Skeletal muscle tissue (tissue), 4 donors: Measurements from ENCODE around the gene CYP2F1. TPM values are rescaled to one million over a fixed set of nuclear protein-coding genes. Genes with fewer than 3 reads are reported as not detected.

Experiments used
- H3K27ac ChIP-seq: one replicate; pipeline ENCODE4 v1.7.0; 2013; ENCODE audit warnings: mild to moderate bottlenecking, low read depth, low read length, inconsistent platforms
- H3K27me3 ChIP-seq, 3 donors: one replicate each; pipeline ENCODE4 v1.7.0; 2013; ENCODE audit warnings: low read length in 3 of 3; ENCODE audit not compliant: control insufficient read depth in 3 of 3, insufficient read depth in 3 of 3
- H3K36me3 ChIP-seq, 3 donors: one replicate each; pipeline ENCODE4 v1.7.0; 2013; ENCODE audit warnings: low read length in 3 of 3; ENCODE audit not compliant: control insufficient read depth in 3 of 3, insufficient read depth in 3 of 3
- H3K4me1 ChIP-seq, 3 donors: one replicate each; pipeline ENCODE4 v1.7.0; 2013; ENCODE audit warnings: low read length in 3 of 3, mild to moderate bottlenecking in 3 of 3; ENCODE audit not compliant: control insufficient read depth in 3 of 3, insufficient read depth in 3 of 3
- H3K4me3 ChIP-seq, 3 donors: one replicate each; pipeline ENCODE4 v1.7.0; 2013; ENCODE audit warnings: low read length in 3 of 3
- H3K9ac ChIP-seq, 3 donors: one replicate each; pipeline ENCODE4 v1.7.0; 2013; ENCODE audit warnings: low read length in 3 of 3, mild to moderate bottlenecking in 3 of 3, moderate library complexity in 2 of 3, low read depth in 1 of 3
- H3K9me3 ChIP-seq, 3 donors: one replicate each; pipeline ENCODE4 v1.7.0; 2013; ENCODE audit warnings: low read length in 3 of 3; ENCODE audit not compliant: control insufficient read depth in 3 of 3
- total RNA-seq: library from RNA; depleted of rRNA; stranded (reverse); fragments of >200 nt; gene quantifications from one replicate; pipeline ENCODE4 v1.2.3, GENCODE V29; 2014
- donor health status: Osteomylitis.

CYP2F1 gene
- total RNA-seq, 1 donor from 2014 or later: not detected

GRCh38 chr19:41172297-41173164 lies 58.3 kb downstream of the CYP2F1 start:
- Histone ChIP-seq H3K36me3 (no peaks in the 10 kb centered on the region), H3K27me3 (peaks cover 0 to 7% (median 3%) of the 10 kb centered on the region in 3 donors), H3K4me1 (no peaks in the 10 kb centered on the region), H3K27ac (no peak overlapping the region), H3K9ac (no peak overlapping the region), H3K9me3 (no peaks in the 10 kb centered on the region), H3K4me3 (no peak overlapping the region)

GRCh38 chr19:41174297-41174928 lies 60.2 kb downstream of the CYP2F1 start:
- Histone ChIP-seq H3K9me3 (no peaks in the 10 kb centered on the region), H3K27ac (no peak overlapping the region), H3K4me3 (no peak overlapping the region), H3K27me3 (peaks cover 0 to 7% (median 3%) of the 10 kb centered on the region in 3 donors), H3K4me1 (no peaks in the 10 kb centered on the region), H3K36me3 (no peaks in the 10 kb centered on the region), H3K9ac (no peak overlapping the region)

DNA sequence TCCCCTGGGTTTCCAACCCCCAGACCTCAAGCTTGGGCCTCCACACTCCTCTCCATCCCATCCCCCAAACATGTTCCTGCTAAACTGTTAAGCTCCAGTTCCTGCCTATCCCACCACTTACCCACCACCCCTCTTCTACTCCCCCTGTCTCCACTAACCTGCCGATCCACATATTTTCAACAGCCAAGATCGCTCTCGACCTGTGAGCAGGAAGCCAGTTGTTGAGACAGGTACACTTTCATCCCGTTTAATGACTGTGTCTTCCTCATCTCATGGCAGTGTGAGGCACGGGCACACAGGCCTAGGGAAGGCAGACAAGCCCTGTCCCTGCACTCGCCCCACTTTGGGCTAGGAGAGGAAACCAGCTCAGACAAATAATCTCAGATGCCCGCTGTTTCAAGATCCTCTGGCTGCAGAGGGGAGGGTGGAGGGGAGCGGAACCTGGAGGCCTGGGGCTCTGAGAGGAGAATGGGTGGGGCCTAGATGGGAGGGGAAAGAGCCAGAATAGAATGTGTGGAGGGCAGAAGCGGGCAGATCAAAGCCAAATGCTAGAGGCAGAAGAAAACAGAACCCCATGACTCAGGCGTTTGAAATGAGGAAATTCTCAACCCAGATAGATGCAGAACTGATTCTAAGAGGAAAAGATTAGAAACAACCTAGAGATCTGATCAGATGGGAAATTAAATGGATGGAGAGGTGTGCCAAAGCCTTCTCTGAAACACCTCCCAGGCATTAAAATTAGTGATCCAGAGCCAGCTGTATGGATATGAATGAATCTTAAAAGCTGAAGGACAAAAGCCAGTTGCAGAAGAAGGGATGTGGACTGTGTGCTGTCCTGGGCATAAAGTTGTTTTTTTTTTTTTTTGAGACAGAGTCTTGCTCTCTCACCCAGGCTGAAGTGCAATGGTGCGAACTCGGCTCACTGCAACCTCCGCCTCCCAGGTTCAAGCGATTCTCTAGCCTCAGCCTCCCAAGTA lies 61.9 kb downstream of the CYP2F1 start:
- H3K27ac ChIP-seq: no peak overlapping the region
- no peak overlapping the region for H3K4me3 ChIP-seq
- no peak overlapping the region for H3K9ac ChIP-seq
- H3K27me3 ChIP-seq: peaks cover 0 to 7% (median 2%) of the 10 kb centered on the region in 3 donors
- H3K36me3 ChIP-seq: no peaks in the 10 kb centered on the region
- no peaks in the 10 kb centered on the region for H3K4me1 ChIP-seq
- no peaks in the 10 kb centered on the region for H3K9me3 ChIP-seq

Other genes with a start within 250 kb of the CYP2F1 start
- gene CYP2A7, start 232.2 kb upstream of the CYP2F1 start, total RNA-seq: not detected
- gene CYP2B6, start 123.2 kb upstream of the CYP2F1 start, total RNA-seq: not detected
- gene CYP2A13, start 26.0 kb upstream of the CYP2F1 start, total RNA-seq: not detected
- 1.6 TPM for gene CYP2S1, start 78.8 kb downstream of the CYP2F1 start, total RNA-seq
- 35.0 TPM for gene AXL, start 104.8 kb downstream of the CYP2F1 start, total RNA-seq
- gene HNRNPUL1, start 149.9 kb downstream of the CYP2F1 start, total RNA-seq: 68.4 TPM
- gene CCDC97, start 195.7 kb downstream of the CYP2F1 start, total RNA-seq: 8.9 TPM
- gene TGFB1, start 239.5 kb downstream of the CYP2F1 start, total RNA-seq: 3.1 TPM
- 2.1 TPM for gene B9D2, start 249.7 kb downstream of the CYP2F1 start, total RNA-seq